MM.1S (cell line): ENCODE data around the gene CMIP.

Experiments used
- DNase-seq: peaks from one replicate; pipeline ENCODE4 v3.0.0-alpha.2; 2015
- H2AFZ ChIP-seq: fragments of 300-600 bp; sonication (generic); 2 replicates; pipeline ENCODE4 v1.6.0; 2016; ENCODE audit warnings: antibody characterized with exemption, low read length
- H3F3A ChIP-seq: fragments of 300-600 bp; sonication (generic); 2 replicates; pipeline ENCODE4 v1.6.1; 2016; ENCODE audit warnings: mild to moderate bottlenecking, antibody characterized with exemption, low read length, moderate library complexity, mixed read lengths; ENCODE audit not compliant: insufficient read depth
- H3K27ac ChIP-seq: fragments of 300-600 bp; sonication (generic); 2 replicates; pipeline ENCODE4 v1.5.1; 2016; ENCODE audit warnings: mild to moderate bottlenecking, low read length
- H3K27me3 ChIP-seq: fragments of 300-600 bp; sonication (generic); replicated peaks from 2 replicates; pipeline ENCODE4 v1.6.0; 2016; ENCODE audit warnings: low read length; ENCODE audit not compliant: insufficient read depth
- H3K36me3 ChIP-seq: fragments of 300-600 bp; sonication (generic); replicated peaks from 2 replicates; pipeline ENCODE4 v1.6.1; 2016; ENCODE audit warnings: mild to moderate bottlenecking, low read length, mixed read lengths; ENCODE audit not compliant: insufficient read depth
- H3K4me1 ChIP-seq: fragments of 300-600 bp; sonication (generic); 2 replicates; pipeline ENCODE4 v1.6.1; 2016; ENCODE audit warnings: low read length, mixed read lengths
- H3K4me2 ChIP-seq: fragments of 300-600 bp; sonication (generic); 2 replicates; pipeline ENCODE4 v1.6.0; 2016; ENCODE audit warnings: low read depth, low read length
- H3K4me3 ChIP-seq: fragments of 300-600 bp; sonication (generic); 2 replicates; pipeline ENCODE4 v1.5.1; 2016; ENCODE audit warnings: low read length, mixed read lengths
- H3K79me2 ChIP-seq: fragments of 300-600 bp; sonication (generic); 2 replicates; pipeline ENCODE4 v1.6.1; 2016; ENCODE audit warnings: mixed run types, low read length, mixed read lengths
- H3K9ac ChIP-seq: fragments of 300-600 bp; sonication (generic); 2 replicates; pipeline ENCODE4 v1.6.1; 2016; ENCODE audit warnings: low read length, mixed read lengths
- H3K9me2 ChIP-seq: fragments of 300-600 bp; sonication (generic); replicated peaks from 2 replicates; pipeline ENCODE4 v1.6.1; 2016; ENCODE audit warnings: mild to moderate bottlenecking, low read length, mixed read lengths; ENCODE audit not compliant: insufficient read depth
- H3K9me3 ChIP-seq: fragments of 300-600 bp; sonication (generic); replicated peaks from 2 replicates; pipeline ENCODE4 v1.6.1; 2016; ENCODE audit warnings: mild to moderate bottlenecking, low read length, mixed read lengths; ENCODE audit not compliant: insufficient read depth
- H4K20me1 ChIP-seq: fragments of 300-600 bp; sonication (generic); 2 replicates; pipeline ENCODE4 v1.6.1; 2016; ENCODE audit warnings: mild to moderate bottlenecking, low read length, moderate library complexity, mixed read lengths; ENCODE audit not compliant: insufficient read depth
- EZH2 ChIP-seq: fragments of 300-600 bp; sonication (generic); optimal IDR thresholded peaks from 2 replicates; pipeline ENCODE3; 2017; ENCODE audit warnings: low read depth, mild to moderate bottlenecking, antibody characterized with exemption, low read length, mixed read lengths
- EZH2phosphoT487 ChIP-seq: fragments of 300-600 bp; sonication (generic); IDR thresholded peaks from 2 replicates; pipeline ENCODE4 v1.6.1; 2018; ENCODE audit warnings: antibody characterized with exemption, low read length
- TF ChIP-seq, protein P1 (sequence below): fragments of 300-600 bp; sonication (generic); IDR thresholded peaks from 2 replicates; pipeline ENCODE4 v1.5.1; 2016; ENCODE audit warnings: antibody characterized with exemption, low read length, mixed read lengths

CMIP gene

DNA sequence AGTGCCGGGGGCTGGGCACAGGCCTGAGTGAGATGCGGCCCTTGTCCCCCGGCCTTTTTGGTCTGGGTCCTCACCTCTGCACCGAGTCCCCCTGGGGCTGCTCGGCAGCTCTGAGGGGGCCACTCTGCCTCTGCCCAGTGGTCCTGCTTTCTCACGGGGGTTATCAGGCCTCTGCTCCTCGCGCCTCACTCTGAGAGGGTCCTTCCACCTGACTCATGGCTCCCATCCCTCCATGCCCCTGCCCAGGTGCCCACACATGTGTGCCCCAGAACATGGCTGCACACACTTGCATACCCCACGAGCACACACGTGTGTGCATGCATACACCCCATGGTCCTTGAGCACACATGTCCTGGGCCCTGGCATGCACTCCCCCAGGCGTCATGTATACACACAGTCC is 53.7 kb downstream of the CMIP start:
- Histone ChIP-seq H3K27ac (no peak overlapping the region), H3F3A (no peaks in the 10 kb centered on the region), H2AFZ (no peak overlapping the region), H3K9ac (no peak overlapping the region), H4K20me1 (no peaks in the 10 kb centered on the region), H3K79me2 (no peaks in the 10 kb centered on the region), H3K4me3 (no peak overlapping the region), H3K9me3 (no peaks in the 10 kb centered on the region), H3K4me1 (no peaks in the 10 kb centered on the region), H3K36me3 (no peaks in the 10 kb centered on the region), H3K4me2 (no peak overlapping the region), H3K9me2 (no peaks in the 10 kb centered on the region), H3K27me3 (no peaks in the 10 kb centered on the region)
- no peak for DNase-seq
- TF ChIP-seq EZH2 (no peak), EZH2phosphoT487 (no peak)
- TF ChIP-seq, protein P1, sequence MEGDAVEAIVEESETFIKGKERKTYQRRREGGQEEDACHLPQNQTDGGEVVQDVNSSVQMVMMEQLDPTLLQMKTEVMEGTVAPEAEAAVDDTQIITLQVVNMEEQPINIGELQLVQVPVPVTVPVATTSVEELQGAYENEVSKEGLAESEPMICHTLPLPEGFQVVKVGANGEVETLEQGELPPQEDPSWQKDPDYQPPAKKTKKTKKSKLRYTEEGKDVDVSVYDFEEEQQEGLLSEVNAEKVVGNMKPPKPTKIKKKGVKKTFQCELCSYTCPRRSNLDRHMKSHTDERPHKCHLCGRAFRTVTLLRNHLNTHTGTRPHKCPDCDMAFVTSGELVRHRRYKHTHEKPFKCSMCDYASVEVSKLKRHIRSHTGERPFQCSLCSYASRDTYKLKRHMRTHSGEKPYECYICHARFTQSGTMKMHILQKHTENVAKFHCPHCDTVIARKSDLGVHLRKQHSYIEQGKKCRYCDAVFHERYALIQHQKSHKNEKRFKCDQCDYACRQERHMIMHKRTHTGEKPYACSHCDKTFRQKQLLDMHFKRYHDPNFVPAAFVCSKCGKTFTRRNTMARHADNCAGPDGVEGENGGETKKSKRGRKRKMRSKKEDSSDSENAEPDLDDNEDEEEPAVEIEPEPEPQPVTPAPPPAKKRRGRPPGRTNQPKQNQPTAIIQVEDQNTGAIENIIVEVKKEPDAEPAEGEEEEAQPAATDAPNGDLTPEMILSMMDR, result no peak

DNA sequence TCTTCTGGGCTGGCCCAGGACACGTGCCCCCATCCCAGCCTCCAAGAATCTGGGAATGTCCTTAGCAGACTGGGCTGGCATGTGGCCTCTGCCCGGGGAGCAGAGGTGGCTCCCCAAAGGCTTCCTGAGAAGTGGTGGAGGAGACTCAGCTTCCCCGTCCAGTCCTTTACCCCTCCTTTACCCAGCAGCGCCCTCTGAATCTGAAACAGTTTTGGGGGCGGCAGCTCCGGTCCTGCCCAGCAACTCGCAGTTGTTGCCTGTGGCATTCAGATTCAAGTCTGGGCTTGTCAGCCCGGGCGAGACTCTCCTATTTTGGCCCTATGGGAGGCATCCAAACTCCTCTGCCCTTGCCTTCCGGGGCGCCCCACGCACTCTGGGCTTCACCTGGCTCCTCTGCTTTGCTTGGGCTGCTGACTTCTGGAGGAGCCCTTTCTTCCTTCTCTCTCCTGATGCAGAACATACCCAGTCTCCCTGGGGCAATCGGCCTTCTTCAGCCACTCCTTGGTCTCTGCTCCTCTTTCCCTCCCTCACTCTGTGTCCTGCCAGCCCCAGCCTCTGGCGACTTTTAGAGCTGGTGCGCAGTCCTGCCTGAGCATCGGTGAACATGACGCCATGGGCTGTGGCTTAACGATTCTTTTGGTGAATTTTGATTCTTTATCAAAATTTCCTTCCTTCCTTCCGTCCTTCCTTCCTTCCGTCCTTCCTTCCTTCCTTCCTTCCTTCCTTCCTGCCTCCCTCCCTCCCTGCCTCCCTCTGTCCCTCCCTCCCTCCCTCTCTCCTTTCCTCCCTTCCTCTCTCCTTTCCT is 55.2 kb downstream of the CMIP start:
- Histone ChIP-seq H3K36me3 (no peaks in the 10 kb centered on the region), H4K20me1 (no peaks in the 10 kb centered on the region), H2AFZ (no peak overlapping the region), H3K4me2 (no peak overlapping the region), H3K9ac (no peak overlapping the region), H3K9me2 (no peaks in the 10 kb centered on the region), H3K27me3 (no peaks in the 10 kb centered on the region), H3K79me2 (no peaks in the 10 kb centered on the region), H3K4me1 (no peaks in the 10 kb centered on the region), H3K9me3 (no peaks in the 10 kb centered on the region), H3K27ac (no peak overlapping the region), H3F3A (no peaks in the 10 kb centered on the region), H3K4me3 (no peak overlapping the region)
- TF ChIP-seq EZH2, result no peak
- TF ChIP-seq, protein P1, result no peak
- TF ChIP-seq EZH2phosphoT487, result no peak
- no peak for DNase-seq

DNA sequence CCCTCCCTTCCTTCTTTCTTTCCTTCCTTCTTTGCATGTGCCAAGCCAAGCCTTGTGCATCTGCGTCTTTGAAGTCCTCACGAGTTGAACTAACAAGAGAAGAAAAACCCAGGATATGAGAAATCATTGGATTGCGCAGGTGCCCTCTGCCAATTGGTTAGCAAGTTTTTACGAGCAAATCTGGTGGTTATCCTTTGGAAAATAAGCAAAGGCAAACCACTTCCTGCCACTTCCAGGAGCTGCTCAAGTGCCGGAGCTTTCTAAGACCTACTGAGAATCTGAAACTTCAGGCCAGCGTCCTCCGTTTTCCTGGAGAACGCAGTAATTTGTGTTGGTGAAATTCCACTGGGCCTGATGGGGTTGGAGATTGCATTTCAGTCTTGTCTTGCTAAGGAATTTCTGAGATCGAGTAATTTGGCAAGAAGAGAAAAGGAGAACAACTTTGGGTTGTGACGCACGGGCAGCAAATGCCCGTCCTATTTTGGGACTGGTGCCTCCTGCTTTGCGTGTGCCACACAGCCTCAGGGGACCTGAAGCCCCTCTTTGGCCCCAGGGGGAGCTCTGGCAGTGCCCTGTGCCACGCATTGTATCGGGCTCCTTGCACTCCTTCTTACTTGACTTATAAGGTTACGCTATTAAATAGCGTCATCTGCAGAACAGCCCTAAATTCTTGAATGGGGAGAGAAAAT is 56.4 kb downstream of the CMIP start:
- no peak overlapping the region for H3K4me3 ChIP-seq
- no peak overlapping the region for H3K9ac ChIP-seq
- H3K4me2 ChIP-seq, result no peak overlapping the region
- no peaks in the 10 kb centered on the region for H3K9me2 ChIP-seq
- TF ChIP-seq, protein P1, result no peak
- TF ChIP-seq EZH2 (no peak), EZH2phosphoT487 (no peak)
- DNase-seq, result no peak
- no peak overlapping the region for H2AFZ ChIP-seq
- H4K20me1 ChIP-seq, result no peaks in the 10 kb centered on the region
- H3F3A ChIP-seq, result no peaks in the 10 kb centered on the region
- H3K4me1 ChIP-seq, result no peaks in the 10 kb centered on the region
- H3K27me3 ChIP-seq, result no peaks in the 10 kb centered on the region
- no peak overlapping the region for H3K27ac ChIP-seq
- no peaks in the 10 kb centered on the region for H3K79me2 ChIP-seq
- no peaks in the 10 kb centered on the region for H3K36me3 ChIP-seq
- H3K9me3 ChIP-seq, result no peaks in the 10 kb centered on the region
